ENCODE measurements around the gene GALNTL6.

GALNTL6 gene

DNA sequence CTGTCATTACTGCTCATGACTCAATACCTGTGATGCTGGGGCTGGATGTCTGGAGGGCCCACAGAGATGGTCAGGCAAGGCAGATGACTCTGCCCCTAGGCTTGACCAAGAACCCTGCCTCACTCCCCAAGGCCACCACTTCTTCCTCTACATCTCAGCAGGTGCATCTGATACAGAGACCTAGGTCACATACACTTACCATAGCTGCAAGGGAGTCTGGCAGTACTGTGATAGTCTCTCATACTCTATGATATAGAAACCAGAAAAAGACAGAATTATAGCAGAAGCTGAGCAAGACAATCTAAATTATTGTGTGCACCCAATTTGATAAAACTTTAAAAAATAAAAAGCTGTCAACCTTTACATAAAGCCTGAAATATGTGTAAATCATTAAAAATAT is 878.3 kb downstream of the GALNTL6 start:
- Histone ChIP-seq H2AFZ (ENCODE audit: low read depth, low read length, severe bottlenecking) (no peak overlapping the region), H3K9me2 (replicated peaks; ENCODE audit: insufficient read depth, low read length) (no peaks in the 10 kb centered on the region), H3K9ac (ENCODE audit: low read length) (no peak overlapping the region), H3K4me3 (ENCODE audit: insufficient read depth, low read length, poor library complexity, severe bottlenecking) (no peak overlapping the region), H3F3A (ENCODE audit: insufficient read depth) (no peaks in the 10 kb centered on the region), H3K27ac (ENCODE audit: low read depth, low read length) (no peak overlapping the region), H4K20me1 (ENCODE audit: low read depth, low read length) (no peaks in the 10 kb centered on the region), H3K4me2 (ENCODE audit: low read depth, low read length, poor library complexity, severe bottlenecking) (no peak overlapping the region), H3K79me2 (ENCODE audit: insufficient read depth, low read length) (no peaks in the 10 kb centered on the region), H3K36me3 (ENCODE audit: low read length) (no peaks in the 10 kb centered on the region), H3K9me3 (ENCODE audit: insufficient read depth, low read length) (no peaks in the 10 kb centered on the region; the same call in 1 of the 2 replicates), H3K27me3 (ENCODE audit: low read length) (no peaks in the 10 kb centered on the region)
- TF ChIP-seq, protein P1, sequence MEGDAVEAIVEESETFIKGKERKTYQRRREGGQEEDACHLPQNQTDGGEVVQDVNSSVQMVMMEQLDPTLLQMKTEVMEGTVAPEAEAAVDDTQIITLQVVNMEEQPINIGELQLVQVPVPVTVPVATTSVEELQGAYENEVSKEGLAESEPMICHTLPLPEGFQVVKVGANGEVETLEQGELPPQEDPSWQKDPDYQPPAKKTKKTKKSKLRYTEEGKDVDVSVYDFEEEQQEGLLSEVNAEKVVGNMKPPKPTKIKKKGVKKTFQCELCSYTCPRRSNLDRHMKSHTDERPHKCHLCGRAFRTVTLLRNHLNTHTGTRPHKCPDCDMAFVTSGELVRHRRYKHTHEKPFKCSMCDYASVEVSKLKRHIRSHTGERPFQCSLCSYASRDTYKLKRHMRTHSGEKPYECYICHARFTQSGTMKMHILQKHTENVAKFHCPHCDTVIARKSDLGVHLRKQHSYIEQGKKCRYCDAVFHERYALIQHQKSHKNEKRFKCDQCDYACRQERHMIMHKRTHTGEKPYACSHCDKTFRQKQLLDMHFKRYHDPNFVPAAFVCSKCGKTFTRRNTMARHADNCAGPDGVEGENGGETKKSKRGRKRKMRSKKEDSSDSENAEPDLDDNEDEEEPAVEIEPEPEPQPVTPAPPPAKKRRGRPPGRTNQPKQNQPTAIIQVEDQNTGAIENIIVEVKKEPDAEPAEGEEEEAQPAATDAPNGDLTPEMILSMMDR (IDR thresholded peaks at IDR 0.05; ENCODE audit: insufficient read depth, low read length, poor library complexity, severe bottlenecking): no peak
- no peak for TF ChIP-seq EZH2phosphoT487 (conservative IDR thresholded peaks at IDR 0.05; ENCODE audit: low read length)

DNA sequence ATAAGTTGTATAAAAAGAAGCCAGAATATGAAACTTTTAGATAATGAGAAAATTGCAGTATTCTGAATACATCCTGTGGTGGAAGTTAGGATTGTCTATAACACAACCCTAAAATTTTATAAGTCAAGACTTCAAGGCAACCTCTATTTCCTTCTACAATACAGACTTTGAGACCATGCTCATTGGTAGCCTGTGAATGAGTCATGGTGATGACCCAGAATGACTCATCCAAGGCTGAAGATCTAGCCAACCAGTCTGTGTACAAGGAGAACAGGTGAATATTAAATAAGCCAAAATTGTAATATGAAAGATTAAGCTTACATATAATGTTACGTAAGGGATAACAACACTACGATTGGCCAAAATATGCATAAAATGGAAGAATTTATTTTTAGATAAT is 879.5 kb downstream of the GALNTL6 start:
- Histone ChIP-seq H3K4me3 (ENCODE audit: insufficient read depth, low read length, poor library complexity, severe bottlenecking) (no peak overlapping the region), H3K9ac (ENCODE audit: low read length) (no peak overlapping the region), H3K4me2 (ENCODE audit: low read depth, low read length, poor library complexity, severe bottlenecking) (no peak overlapping the region), H3K27ac (ENCODE audit: low read depth, low read length) (no peak overlapping the region), H2AFZ (ENCODE audit: low read depth, low read length, severe bottlenecking) (no peak overlapping the region), H3K27me3 (ENCODE audit: low read length) (no peaks in the 10 kb centered on the region), H3K36me3 (ENCODE audit: low read length) (no peaks in the 10 kb centered on the region), H3K9me2 (replicated peaks; ENCODE audit: insufficient read depth, low read length) (no peaks in the 10 kb centered on the region), H4K20me1 (ENCODE audit: low read depth, low read length) (no peaks in the 10 kb centered on the region), H3K9me3 (ENCODE audit: insufficient read depth, low read length) (no peaks in the 10 kb centered on the region; the same call in 1 of the 2 replicates), H3F3A (ENCODE audit: insufficient read depth) (no peaks in the 10 kb centered on the region), H3K79me2 (ENCODE audit: insufficient read depth, low read length) (no peaks in the 10 kb centered on the region)
- TF ChIP-seq EZH2phosphoT487 (conservative IDR thresholded peaks at IDR 0.05; ENCODE audit: low read length): no peak
- TF ChIP-seq, protein P1 (IDR thresholded peaks at IDR 0.05; ENCODE audit: insufficient read depth, low read length, poor library complexity, severe bottlenecking): no peak

DNA sequence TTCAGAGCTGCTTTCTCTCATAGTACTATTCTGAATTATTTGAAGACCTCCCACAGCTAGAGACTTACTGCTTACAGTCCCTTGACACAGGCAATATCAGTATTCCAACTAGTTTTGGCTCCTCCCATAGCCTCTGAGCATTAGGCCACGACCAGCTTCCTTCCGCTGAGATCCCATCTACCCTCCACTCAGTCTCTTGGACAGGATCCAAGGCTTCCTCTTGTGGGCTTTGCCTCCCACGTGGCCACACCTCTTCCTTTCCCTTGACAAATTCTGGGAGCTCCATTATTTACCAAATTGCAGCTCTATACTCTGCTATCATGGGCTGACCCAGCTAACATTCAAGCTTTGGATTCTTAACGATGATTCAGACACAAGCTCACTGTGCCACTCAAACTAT is 885.1 kb downstream of the GALNTL6 start:
- Histone ChIP-seq H3K9me2 (replicated peaks; ENCODE audit: insufficient read depth, low read length) (no peaks in the 10 kb centered on the region; the same call in 1 of the 2 replicates), H3K9me3 (ENCODE audit: insufficient read depth, low read length) (no peaks in the 10 kb centered on the region), H3K79me2 (ENCODE audit: insufficient read depth, low read length) (no peaks in the 10 kb centered on the region), H3F3A (ENCODE audit: insufficient read depth) (no peaks in the 10 kb centered on the region), H2AFZ (ENCODE audit: low read depth, low read length, severe bottlenecking) (no peak overlapping the region), H3K4me2 (ENCODE audit: low read depth, low read length, poor library complexity, severe bottlenecking) (no peak overlapping the region), H4K20me1 (ENCODE audit: low read depth, low read length) (no peaks in the 10 kb centered on the region), H3K36me3 (ENCODE audit: low read length) (no peaks in the 10 kb centered on the region), H3K9ac (ENCODE audit: low read length) (no peak overlapping the region), H3K27ac (ENCODE audit: low read depth, low read length) (no peak overlapping the region), H3K4me3 (ENCODE audit: insufficient read depth, low read length, poor library complexity, severe bottlenecking) (no peak overlapping the region), H3K27me3 (ENCODE audit: low read length) (no peaks in the 10 kb centered on the region)
- TF ChIP-seq, protein P1 (IDR thresholded peaks at IDR 0.05; ENCODE audit: insufficient read depth, low read length, poor library complexity, severe bottlenecking): no peak
